ENCODE measurements around the gene FBXO3.
"Not testable (repeated sequence)": the region's sequence is repeated elsewhere in the genome, so short reads cannot be mapped to it uniquely, and the experiment has no call there.

Gene FBXO3

DNA sequence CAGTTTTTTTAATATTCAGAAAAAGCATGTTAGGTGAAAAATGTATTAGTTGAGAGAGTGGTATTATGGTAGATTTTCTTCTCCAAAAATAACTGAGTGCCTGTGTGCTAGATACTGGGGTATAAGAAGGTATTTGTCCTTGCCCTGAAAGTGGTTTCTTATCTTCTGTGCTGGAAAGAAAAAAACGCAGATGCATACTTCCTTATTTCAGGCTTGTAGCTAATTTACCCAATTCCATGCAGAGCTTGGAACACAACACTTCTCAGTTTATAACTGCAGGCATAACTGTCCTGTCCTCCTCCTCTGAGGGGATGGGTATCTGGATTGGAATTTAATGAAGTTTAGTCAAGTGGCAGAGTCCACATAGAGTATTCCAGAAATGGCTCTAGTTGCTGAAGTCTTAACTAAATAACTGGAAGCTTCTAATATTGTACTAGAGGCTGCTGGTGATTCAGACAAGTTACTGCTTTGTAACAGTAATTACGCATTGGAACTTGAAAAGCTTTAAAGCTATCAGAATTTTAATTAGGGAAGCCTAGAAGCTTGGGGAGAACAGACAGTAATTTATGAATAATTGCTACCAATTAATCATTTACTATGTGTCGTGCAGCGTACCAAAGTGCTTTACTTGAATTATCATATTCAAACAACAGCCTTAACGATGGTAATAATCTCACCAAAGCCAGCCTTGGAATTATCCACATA, 61.0 kb downstream of the FBXO3 start:
- DNase-seq (ENCODE audit: low read depth): peak; percentile 25
- TF ChIP-seq CTCF (IDR thresholded peaks at IDR 0.05; ENCODE audit: low read depth, low read length) (no peak), POLR2A (IDR thresholded peaks at IDR 0.05; ENCODE audit: extremely low read depth, insufficient read length) (no peak), MYC (IDR thresholded peaks at IDR 0.05; ENCODE audit: low read depth, low read length) (no peak)
- TF ChIP-seq, protein P1, sequence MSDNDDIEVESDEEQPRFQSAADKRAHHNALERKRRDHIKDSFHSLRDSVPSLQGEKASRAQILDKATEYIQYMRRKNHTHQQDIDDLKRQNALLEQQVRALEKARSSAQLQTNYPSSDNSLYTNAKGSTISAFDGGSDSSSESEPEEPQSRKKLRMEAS (IDR thresholded peaks at IDR 0.05; ENCODE audit: low read depth, low read length): no peak
- no peak overlapping the region for H3K4me3 ChIP-seq (ENCODE audit: low read depth, low read length)

GRCh38 chr11:33712436-33712835, 61.9 kb downstream of the FBXO3 start:
- H3K4me3 ChIP-seq (ENCODE audit: low read depth, low read length): no peak overlapping the region
- no peak for TF ChIP-seq POLR2A (IDR thresholded peaks at IDR 0.05; ENCODE audit: extremely low read depth, insufficient read length)
- TF ChIP-seq MYC (IDR thresholded peaks at IDR 0.05; ENCODE audit: low read depth, low read length): no peak
- no peak for TF ChIP-seq CTCF (IDR thresholded peaks at IDR 0.05; ENCODE audit: low read depth, low read length)
- TF ChIP-seq, protein P1 (IDR thresholded peaks at IDR 0.05; ENCODE audit: low read depth, low read length): no peak
- DNase-seq (ENCODE audit: low read depth): no peak

DNA sequence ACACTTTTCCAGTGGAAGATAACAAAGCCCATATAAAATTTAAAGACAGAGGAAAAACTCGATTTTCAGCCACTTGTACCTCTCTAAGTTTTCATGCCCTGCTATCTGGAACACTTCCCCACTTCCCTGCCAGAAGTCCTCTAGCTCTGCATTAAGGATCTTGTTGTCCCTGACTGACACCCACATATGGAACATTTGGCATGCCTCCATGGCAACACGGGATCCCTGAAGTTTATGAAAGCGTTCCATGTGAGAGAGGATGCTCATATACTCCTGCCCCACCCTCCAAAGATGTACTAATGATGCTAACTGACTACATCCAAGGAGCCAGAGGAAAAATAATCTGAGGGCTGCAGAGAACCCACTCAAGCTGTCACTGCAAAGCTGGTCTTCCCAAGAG, 64.9 kb downstream of the FBXO3 start:
- H3K4me3 ChIP-seq (ENCODE audit: low read depth, low read length): no peak overlapping the region
- TF ChIP-seq MYC (IDR thresholded peaks at IDR 0.05; ENCODE audit: low read depth, low read length) (no peak), CTCF (IDR thresholded peaks at IDR 0.05; ENCODE audit: low read depth, low read length) (no peak), POLR2A (IDR thresholded peaks at IDR 0.05; ENCODE audit: extremely low read depth, insufficient read length) (no peak)
- TF ChIP-seq, protein P1 (IDR thresholded peaks at IDR 0.05; ENCODE audit: low read depth, low read length): no peak
- DNase-seq (ENCODE audit: low read depth): no peak

DNA sequence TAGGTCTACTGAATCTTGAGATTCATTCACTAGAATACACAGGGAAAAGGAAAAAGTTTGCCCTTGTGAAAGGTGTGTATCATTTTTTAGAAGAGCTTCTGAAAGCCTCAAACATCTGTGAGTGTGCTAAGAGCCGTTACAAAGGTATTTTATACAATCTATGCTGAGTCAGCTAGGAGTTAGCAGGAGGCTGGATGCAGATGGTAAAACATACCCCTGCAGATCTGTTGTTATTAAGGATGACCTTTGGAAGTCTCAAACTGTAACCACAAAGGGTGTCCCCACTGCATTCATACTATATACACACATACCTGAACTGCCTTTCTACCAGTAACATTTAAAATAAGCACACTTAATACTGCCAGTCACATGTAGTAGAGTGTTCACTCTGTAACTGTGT, 65.3 kb downstream of the FBXO3 start:
- no peak overlapping the region for H3K4me3 ChIP-seq (ENCODE audit: low read depth, low read length)
- DNase-seq (ENCODE audit: low read depth): no peak
- TF ChIP-seq, protein P1 (IDR thresholded peaks at IDR 0.05; ENCODE audit: low read depth, low read length): no peak
- no peak for TF ChIP-seq MYC (IDR thresholded peaks at IDR 0.05; ENCODE audit: low read depth, low read length)
- no peak for TF ChIP-seq CTCF (IDR thresholded peaks at IDR 0.05; ENCODE audit: low read depth, low read length)
- no peak for TF ChIP-seq POLR2A (IDR thresholded peaks at IDR 0.05; ENCODE audit: extremely low read depth, insufficient read length)

DNA sequence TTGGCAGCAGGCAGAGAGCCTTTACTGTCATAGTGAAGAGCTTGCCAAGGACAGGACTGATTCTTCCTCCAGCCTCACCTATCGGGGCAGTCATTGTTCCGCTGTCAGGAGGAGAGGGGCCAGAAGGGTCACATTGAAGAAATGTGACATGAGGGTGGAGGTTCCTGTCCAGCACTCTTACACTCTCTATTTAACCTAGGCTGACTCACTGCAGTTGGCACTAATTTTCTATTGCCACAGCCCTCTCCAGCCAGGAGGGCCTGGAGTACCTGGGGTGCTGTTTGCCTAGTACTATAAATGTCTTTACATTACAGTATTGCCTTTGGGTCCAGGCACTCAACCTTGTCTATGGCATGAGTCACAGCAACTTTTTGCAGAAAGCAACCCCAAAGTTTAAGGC, 66.5 kb downstream of the FBXO3 start:
- not testable (repeated sequence) for DNase-seq (ENCODE audit: low read depth); H3K4me3 ChIP-seq (ENCODE audit: low read depth, low read length)

DNA sequence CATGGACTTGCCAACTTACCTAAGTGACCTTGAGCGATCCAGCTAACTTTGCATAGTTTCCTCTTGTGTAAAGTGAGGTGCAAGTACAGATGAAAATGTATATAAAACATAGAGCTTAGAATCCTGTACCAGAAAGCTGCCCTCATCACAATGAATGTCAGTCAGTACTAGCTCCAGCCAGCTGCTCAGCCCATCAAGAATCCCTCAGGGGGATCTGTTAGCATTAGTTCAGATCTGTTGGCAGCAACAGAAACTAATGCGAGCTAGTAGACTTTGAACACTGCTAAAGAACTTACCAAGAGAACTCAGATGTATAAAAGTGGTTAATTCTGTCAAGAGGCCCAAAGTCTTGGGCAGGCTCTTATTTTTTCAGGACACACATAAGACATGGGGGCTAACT, 67.4 kb downstream of the FBXO3 start:
- DNase-seq (ENCODE audit: low read depth): no peak
- no peak for TF ChIP-seq MYC (IDR thresholded peaks at IDR 0.05; ENCODE audit: low read depth, low read length)
- TF ChIP-seq CTCF (IDR thresholded peaks at IDR 0.05; ENCODE audit: low read depth, low read length): no peak
- no peak for TF ChIP-seq POLR2A (IDR thresholded peaks at IDR 0.05; ENCODE audit: extremely low read depth, insufficient read length)
- TF ChIP-seq, protein P1 (IDR thresholded peaks at IDR 0.05; ENCODE audit: low read depth, low read length): no peak
- H3K4me3 ChIP-seq (ENCODE audit: low read depth, low read length): no peak overlapping the region
